GM21528 (cell line): ENCODE measurements around the gene ADORA3.
"Not testable (repeated sequence)": the region's sequence is repeated elsewhere in the genome, so short reads cannot be mapped to it uniquely, and the experiment has no call there.

Experiments used
- ATAC-seq: cut with Tn5 transposase; IDR thresholded peaks from one replicate; pipeline ENCODE4 v1.9.1; 2021; ENCODE audit warnings: mild to moderate bottlenecking, moderate library complexity; ENCODE audit not compliant: unreplicated experiment, low FRiP score

ADORA3 gene

GRCh38 chr1:111503585-111504060 lies at the start of gene ADORA3, which contains the start of gene TMIGD3:
Gene ADORA3 (minus strand): TSS chr1:111503633. CDS start chr1:111503354, 279 bp downstream.
Gene TMIGD3 (minus strand): TSS chr1:111503633. CDS start chr1:111503354, 279 bp downstream.
- ATAC-seq: no peak

- no peak for ATAC-seq
Observed at GRCh38 chr1:111553196-111553595, 49.8 kb upstream of the ADORA3 start.

DNA sequence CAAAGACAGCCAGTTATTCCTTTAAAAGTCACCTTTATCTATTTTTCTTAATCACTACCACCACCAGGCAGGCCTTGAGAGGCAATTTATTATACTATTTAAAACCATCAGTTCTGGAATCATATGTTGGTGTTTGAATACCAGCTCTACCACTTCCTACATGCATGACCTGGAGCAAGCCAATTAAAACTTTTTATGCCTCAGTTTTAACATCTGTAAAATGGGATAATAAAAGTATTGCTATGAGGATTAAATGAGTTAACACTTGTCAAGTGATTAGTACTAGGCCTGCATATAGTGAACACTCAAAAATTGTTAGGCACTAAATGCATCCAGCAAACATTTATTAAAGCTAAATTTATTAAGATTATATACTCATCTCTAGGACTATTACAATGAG lies 49.2 kb upstream of the ADORA3 start:
- no peak for ATAC-seq

DNA sequence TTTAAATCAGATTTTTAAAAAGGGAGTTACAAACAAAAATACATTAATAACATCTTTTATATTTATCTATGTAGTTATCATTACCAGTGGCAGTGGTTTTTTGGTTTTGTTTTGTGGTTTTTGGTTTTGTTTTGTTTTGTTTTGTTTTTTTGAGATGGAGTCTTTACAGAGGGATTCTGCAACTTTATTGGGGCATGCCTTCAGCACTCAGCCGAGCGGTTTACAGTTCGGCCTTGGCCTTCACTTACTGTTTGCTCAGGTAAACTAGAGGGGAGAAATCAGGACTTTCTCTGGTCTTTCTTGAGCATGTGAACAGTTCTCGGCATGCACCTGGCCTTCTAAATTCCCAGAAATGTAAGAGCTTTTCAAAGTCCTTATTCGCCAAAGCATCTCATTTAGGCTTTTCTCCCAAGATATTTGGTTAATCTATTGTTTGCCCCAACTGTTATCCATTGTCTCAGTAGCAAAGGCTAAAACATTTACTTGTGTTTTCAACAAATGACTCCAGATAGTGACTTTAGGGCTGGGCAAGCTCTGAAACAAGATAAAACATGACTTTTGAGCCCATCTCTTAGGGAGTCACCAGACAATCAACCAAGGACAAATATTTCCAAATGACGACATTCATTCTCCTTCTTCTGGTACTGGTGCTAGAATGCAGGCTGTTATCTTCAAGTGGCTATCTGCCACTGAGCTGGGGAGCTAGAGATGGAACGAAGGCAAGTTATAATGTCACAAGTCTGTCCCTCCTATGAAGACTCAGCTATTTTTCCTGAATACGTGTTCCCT lies 48.4 kb upstream of the ADORA3 start:
- ATAC-seq: no peak

- not testable (repeated sequence) for ATAC-seq
Observed at GRCh38 chr1:111547786-111548185, 44.4 kb upstream of the ADORA3 start.

- no peak for ATAC-seq
Observed at GRCh38 chr1:111542187-111542586, 38.8 kb upstream of the ADORA3 start.

GRCh38 chr1:111541721-111542120 lies 38.3 kb upstream of the ADORA3 start:
- ATAC-seq: no peak

DNA sequence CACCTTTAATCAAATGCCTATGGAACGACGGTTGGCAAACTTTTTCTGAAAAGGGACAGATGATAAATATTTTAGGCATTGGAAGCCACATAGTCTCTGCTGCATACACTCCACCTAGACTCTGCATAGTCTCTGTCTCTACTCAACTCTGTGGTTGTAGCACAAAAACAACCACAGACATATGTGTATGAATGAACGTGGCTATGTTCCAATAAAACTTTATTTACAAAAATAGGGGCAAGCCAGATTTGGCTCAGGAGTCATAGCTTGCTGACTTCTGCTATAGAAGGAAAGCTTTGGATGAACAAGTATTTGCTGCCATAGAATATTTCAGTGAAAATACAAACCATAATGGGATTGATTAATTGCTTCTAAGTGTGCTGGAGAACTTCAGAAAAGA lies 37.5 kb upstream of the ADORA3 start:
- ATAC-seq: no peak

GRCh38 chr1:111538343-111539025 lies 35.1 kb upstream of the ADORA3 start:
- ATAC-seq: no peak

GRCh38 chr1:111535256-111536191 lies 32.1 kb upstream of the ADORA3 start:
- ATAC-seq: no peak

DNA sequence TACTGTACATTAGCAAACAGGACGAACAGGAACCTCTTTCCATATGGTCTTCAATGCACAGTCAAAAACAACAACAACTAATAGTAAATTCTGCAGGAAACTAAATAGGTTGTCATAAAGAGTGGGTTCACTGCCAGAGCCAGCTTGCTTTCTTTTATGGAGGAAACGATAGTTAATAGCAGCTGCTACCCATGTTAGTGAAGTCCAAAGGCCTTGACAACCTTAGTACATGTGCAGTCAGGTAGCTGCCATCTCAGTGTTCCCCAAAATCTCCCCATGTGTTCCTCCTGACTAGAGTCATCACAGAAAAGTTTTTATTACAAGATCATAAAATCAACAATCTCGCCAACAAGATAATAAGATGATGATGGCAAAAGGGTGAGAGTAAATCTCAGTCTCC lies 16.6 kb upstream of the ADORA3 start:
- no peak for ATAC-seq

- ATAC-seq: no peak
Observed at GRCh38 chr1:111517469-111518225, 14.2 kb upstream of the ADORA3 start.

DNA sequence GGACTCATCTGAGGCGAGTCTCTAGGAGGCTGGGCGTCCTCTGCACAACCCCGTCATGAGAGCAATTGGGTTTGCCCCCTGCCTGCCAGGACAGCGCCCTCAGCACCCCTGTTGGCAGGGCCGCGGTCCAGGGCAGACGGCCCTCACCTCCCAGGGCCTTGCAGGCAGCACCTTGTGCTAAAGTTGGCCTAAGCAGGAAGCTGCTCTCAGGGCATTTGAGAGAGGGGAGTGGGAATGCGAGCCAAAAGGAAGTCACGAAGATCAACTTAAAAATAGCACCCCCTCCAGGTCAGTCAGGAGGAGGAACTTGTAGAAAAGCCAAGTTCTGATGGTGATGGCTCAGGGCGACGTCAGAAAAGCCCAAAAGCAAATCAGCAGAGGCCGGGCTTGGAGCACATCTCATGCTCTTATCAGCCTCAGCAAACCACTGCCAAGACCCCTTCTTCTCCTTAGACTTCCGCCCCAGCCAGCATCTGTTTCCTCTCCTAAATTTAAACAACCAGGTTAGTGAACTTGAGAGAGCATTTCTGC lies 12.6 kb upstream of the ADORA3 start:
- ATAC-seq: no peak

DNA sequence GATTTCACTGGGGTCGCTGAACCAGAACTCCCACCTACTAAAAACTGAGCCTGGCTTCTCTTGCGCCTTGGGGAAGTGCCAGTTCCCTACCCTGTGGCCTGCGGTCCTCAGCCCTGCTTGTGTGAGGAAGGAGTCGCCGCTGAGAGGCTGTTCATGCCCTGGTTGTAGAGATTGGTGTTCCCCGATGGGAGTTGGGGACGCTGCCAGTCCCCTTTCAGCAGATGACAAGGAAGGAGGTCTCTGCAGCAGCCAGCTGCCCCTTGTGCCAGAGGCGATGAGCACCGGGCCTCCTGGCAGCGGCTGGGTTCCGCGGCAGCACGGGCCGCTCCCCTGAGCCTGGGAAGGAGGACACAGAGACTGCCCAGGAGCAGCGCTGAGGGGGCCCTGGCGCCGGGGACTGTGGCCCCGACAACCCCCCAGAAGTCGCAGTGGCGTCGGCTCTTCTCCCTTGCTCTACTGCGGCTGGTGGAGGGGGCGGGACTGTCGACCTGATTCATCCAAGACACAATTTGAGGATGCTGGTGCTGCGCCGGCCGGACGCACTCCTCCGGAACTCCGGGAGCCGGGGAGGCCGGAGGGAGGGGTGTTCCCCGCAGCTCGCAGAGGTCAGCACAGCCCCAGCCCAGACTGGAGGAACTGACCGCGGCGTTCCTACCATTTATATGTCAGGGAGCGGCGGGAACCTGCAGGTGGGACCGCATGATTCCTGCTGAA lies 12.0 kb upstream of the ADORA3 start:
- ATAC-seq: no peak

- no peak for ATAC-seq
Observed at GRCh38 chr1:111513410-111514020, 10.1 kb upstream of the ADORA3 start.

DNA sequence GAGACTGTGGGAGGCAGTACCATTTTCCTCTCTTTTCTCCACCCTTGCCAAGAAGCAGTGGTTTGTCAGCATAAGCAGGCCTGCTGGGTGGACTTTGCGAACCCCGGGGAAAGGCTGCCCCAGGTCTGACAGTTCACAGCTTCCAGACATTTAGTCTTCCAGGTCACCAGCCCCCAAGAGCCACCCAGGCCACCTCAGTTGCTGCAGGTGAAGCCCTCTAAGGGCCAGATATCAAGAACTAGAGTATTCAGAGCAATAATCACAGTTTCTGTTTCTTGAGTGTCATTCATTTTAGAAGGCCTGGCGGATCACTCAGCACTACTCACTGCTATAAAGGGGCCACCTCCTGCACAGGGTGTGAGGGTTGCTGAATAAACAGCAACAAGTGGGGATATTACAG lies 9.5 kb upstream of the ADORA3 start:
- no peak for ATAC-seq

DNA sequence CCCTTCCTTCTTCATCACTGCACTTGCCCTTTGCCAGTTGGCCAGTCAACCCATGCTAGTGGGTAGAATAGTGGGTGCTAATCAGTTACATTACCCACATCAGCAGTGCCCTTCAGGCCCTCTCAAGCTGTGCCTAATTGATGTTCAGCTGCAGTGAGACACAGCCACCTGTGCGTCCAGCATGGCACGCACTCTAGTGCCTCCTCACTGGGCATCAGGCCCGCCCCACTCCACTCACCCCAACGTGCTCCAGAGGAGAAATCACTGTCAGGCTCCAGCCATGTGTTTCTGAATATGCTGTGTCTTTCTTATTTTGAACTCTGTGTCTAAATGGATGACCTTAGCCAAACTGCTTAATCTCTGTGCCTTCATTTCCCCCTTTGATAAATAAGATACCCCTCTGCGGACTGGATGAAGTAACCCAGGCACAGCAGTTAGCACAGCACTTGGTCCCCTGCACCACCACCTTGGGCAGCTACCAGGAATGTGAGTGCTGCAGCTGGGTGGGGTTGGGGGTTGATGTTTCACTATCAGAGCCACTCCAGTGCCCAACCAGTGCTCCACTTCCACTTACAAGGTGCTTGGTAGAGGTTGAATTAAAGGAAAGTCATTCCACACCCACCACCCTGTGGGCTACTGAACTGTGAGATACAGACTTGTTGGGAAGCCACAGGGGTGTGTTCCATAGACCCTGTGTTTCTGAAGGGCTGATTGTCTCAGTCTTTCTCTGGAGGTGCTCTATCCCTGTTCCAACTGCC lies 8.9 kb upstream of the ADORA3 start:
- ATAC-seq: no peak

GRCh38 chr1:111511370-111511769 lies 7.9 kb upstream of the ADORA3 start:
- no peak for ATAC-seq
